GM12873 (cell line): ENCODE data around the gene SRCAP.

Source experiments
- TF ChIP-seq, protein P1 (sequence below): IDR thresholded peaks from 2 replicates; pipeline ENCODE4 v1.5.1; 2012; ENCODE audit warnings: low read depth, mild to moderate bottlenecking, moderate library complexity, low read length, control low read depth; ENCODE audit not compliant: insufficient read depth; ENCODE audit errors: missing control alignments

Gene SRCAP

DNA sequence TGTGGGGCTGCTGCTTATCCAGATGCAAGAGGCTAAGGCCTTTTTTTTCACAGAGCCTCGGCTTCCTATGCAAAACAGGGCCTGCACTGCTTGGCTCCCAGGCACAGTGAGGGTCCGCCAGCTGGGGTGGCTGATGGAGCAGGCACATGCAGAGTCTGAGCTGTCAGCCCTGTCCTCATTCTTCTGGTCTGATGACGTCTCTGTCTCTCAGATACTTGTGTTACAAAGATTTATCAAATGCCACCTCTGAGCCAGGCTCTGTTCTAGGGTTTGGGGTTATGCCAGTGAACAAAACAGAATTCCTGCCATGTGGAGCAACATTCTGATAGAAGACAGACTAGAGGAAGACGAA is 67.9 kb downstream of the SRCAP start:
- TF ChIP-seq, protein P1, sequence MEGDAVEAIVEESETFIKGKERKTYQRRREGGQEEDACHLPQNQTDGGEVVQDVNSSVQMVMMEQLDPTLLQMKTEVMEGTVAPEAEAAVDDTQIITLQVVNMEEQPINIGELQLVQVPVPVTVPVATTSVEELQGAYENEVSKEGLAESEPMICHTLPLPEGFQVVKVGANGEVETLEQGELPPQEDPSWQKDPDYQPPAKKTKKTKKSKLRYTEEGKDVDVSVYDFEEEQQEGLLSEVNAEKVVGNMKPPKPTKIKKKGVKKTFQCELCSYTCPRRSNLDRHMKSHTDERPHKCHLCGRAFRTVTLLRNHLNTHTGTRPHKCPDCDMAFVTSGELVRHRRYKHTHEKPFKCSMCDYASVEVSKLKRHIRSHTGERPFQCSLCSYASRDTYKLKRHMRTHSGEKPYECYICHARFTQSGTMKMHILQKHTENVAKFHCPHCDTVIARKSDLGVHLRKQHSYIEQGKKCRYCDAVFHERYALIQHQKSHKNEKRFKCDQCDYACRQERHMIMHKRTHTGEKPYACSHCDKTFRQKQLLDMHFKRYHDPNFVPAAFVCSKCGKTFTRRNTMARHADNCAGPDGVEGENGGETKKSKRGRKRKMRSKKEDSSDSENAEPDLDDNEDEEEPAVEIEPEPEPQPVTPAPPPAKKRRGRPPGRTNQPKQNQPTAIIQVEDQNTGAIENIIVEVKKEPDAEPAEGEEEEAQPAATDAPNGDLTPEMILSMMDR, result no peak

DNA sequence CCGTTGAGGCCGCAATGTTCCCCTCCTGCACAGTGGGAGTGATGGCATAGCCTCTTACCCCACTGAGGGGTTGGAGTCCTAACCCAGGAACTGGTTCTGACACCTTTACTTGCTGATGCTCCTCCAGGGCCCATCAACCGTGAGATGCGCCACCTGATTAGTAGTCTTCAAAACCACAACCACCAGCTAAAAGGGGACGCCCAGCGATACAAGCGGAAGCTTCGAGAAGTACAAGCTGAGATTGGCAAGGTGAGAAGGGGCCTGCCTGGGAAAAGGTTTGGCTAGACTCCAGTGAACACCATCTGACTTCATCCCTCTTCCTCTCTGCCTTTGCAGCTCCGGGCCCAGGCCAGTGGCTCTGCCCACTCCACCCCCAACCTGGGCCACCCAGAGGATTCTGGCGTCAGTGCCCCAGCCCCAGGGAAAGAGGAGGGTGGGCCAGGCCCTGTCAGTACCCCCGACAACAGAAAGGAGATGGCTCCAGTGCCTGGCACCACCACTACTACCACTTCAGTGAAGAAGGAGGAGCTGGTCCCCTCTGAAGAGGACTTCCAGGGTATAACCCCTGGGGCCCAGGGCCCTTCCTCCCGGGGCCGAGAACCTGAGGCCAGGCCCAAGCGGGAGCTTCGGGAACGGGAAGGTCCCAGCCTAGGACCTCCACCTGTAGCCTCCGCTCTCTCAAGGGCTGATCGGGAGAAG is 68.9 kb downstream of the SRCAP start:
- TF ChIP-seq, protein P1, result no peak

DNA sequence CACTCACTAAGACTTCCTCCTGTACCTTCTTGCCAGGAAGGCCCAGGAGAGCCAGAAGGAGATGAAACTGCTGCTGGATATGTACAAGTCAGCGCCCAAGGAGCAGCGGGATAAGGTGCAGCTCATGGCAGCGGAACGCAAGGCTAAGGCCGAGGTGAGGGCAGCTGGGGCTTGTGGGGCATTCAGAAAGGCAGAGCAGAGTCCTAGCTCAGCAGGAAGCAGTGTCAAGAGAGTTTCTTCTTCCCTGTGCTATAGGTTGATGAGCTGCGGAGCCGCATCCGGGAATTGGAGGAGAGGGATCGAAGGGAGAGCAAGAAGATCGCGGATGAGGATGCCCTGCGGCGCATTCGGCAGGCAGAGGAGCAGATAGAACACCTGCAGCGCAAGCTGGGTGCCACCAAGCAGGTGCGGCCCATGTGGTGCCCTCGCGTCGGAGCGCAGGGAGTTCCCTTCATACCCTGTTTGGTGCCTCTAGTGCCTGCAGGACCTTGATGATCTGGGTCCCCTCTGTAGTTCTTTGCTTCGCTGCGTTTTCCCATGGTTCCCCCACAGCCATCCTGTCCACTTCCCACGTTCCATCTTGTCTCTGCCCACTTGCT is 69.7 kb downstream of the SRCAP start:
- TF ChIP-seq, protein P1, result no peak

DNA sequence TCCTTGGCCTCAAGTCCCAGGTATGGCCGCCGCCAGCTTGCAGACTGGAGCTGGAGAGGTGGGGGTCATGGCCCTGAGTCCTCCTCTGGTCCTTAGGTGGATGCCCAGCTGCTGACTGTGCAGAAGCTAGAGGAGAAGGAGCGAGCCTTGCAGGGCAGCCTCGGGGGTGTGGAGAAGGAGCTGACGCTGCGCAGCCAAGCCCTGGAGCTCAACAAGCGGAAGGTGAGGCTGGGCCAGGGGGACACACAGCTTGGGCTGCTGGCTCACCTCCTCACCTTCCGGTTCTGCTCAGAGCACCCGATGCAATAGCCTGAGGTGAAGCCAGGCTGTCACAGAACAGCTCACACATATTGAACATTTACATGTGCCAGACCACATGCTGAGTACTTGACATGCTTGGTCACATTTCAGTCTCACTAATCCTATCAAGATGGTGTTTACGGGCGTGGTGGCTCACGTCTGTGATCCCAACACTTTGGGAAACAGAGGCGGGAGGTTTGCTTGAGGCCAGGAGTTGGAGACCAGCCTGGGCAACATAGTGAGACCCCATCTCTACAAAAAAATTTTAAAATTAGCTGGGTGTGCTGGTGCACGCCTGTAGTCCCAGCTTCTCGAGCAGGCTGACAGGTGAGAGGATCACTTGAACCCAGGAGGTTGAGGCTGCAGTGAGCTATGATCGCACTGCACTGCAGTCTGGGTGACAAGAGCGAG is 70.6 kb downstream of the SRCAP start:
- TF ChIP-seq, protein P1, result no peak

DNA sequence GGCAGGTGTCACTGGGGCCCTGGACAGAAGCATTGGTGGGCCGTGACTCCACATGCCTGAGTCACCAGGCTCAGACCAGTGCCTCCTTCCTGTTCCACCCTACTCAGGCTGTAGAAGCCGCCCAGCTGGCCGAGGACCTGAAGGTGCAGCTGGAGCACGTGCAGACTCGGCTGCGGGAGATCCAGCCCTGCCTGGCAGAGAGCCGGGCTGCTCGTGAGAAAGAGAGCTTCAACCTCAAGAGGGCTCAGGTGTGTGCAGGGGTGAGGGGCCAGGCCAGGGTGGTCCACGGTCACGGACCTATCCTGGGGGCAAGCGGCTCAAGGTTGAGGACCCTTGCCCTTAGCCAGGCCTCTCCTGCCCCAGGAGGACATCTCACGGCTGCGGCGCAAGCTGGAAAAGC is 72.8 kb downstream of the SRCAP start:
- TF ChIP-seq, protein P1, result no peak

DNA sequence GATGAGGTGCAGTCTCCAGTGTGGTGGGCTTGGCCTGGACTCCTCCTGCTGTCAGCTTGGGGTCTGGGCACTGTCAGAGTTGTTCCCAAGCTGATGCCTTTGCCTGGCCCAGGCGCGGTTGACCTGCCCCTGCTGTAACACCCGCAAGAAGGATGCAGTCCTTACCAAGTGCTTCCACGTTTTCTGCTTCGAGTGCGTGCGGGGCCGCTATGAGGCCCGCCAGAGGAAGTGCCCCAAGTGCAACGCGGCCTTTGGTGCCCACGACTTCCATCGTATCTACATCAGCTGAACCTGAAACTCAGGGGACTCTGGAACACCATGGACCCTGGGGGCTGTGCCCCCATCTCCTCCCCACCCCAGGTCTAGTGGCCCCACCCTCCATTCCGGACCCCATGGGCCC is 74.9 kb downstream of the SRCAP start:
- TF ChIP-seq, protein P1, result no peak

DNA sequence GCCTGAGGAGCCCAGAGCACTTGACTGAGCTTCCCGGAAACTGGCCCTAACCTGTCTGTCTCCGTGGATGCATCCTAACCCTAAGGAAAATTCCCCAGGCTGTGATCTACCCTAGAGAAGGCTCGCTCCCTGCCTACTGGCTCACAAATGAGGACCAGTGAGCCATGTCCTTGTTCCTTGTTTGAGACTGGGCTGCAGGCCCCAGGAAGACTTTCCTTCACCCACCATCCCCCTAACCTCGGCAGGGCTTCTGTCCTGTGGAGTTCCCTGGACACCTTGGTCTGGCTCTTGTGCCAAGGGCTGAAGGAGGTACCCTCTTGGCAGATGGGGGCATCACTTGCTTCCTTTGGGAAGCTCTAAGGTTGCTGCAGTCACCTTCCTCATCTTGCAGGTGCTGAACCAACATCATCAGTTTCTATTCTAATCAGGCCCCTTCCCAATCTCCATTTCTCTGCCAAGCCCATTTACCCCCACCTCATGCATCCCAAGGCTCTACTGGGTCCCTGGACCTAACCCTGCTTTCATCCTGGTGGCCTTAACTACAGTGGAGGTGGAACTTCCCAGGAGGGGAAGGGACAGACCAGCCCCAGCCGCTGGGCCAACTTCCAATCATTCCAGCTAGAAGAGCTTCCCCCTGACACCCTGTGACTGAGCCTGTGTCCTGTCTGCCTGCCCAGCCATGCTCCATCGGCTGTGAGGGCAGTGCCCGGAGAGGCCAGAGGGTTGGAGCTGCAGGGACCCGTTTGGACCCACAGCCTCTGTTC is 75.6 kb downstream of the SRCAP start:
- TF ChIP-seq, protein P1, result no peak
